NK-92 (cell line): Measurements from ENCODE around the gene TMPRSS9.

Experiments
- DNase-seq: peaks from one replicate; lab custom pipeline; 2025; ENCODE audit not compliant: unreplicated experiment; lab: John Stamatoyannopoulos, UW

The TMPRSS9 gene

DNA sequence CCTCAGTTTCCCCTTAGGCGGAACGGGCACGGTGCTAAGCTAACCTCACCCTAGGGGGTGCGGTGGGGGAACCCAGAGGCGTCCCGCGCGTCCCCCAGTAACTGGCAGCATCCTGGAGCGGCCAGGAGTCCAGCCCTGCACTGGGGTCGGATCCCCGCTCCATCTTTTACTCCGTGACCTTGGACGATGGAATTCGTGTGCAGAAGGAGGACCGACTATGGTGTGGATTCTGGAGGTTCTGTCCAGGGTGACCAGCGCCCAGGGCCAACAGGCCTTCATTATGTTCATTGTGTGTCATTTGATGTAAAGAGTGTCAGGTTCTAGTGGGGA, 31.0 kb upstream of the TMPRSS9 start:
- no peak for DNase-seq

DNA sequence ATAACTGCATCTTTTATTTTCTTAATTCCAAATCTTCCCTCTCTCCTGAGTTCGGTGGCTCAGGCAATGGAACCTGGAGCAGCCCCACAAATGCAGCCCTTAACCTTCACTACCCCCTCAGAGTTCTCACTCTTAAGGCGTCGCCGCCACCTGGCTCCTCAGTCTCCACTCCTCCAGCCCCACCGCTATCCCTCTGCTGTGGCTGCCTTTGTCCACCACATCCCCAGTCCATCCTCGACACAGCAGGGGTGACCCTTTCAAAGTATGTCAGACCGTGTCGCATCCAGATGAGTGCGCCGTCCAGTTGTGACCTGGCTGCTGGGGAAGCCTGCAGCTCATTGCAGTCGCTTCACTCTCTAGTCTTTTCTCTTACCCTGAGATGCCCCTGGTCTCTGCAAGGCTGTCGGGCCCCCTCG, 30.6 kb upstream of the TMPRSS9 start:
- DNase-seq: no peak

DNA sequence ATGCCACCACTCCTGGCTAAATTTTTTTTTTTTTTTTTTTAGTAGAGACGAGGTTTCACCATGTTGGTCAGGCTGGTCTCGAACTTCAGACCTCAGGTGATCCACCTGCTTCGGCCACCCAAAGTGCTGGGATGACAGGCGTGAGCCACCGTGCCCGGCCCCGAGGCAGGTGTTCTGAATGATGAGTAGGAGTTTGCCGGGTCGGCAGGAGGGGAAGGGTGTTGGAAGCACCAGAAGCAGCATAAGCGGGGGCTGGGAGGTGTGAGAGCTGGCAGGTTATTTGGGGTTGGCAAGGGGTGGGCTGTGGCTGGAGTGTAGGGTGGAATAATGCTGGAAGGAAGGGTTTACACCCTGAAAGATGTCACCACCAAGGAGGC, 29.8 kb upstream of the TMPRSS9 start:
- no peak for DNase-seq

DNA sequence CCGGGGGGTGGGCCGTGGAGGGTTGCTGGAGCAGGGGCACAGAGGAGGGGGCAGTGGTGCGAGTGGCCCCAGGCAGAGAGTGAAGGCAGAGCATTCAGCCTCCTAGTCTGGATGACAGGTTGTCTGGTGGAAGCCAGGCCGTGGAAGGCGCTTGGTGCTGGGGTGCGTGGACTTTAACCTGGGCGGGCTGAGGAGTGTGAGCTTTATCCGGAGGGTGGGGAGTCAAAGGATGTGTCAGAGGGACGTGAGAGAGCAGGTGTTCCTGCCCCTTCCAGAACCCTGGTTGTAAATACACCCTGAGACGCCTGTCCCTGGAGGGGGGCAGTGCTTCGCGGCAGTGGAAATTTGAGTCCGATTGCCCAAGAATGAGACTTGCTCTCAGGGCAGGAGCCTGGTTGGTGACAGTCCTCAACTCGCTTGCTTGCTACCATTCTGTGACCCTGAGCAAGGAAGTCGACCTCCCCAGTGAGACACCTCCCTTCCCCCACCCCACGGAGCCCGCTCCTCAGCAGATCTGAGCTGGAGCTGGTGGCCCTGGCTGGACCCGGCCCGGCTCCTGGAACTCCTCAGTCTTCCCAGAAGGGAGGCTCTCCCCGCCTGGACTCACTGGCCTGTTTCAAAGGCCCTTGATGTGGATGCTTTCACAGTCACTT, 29.3 kb upstream of the TMPRSS9 start:
- DNase-seq: no peak

DNA sequence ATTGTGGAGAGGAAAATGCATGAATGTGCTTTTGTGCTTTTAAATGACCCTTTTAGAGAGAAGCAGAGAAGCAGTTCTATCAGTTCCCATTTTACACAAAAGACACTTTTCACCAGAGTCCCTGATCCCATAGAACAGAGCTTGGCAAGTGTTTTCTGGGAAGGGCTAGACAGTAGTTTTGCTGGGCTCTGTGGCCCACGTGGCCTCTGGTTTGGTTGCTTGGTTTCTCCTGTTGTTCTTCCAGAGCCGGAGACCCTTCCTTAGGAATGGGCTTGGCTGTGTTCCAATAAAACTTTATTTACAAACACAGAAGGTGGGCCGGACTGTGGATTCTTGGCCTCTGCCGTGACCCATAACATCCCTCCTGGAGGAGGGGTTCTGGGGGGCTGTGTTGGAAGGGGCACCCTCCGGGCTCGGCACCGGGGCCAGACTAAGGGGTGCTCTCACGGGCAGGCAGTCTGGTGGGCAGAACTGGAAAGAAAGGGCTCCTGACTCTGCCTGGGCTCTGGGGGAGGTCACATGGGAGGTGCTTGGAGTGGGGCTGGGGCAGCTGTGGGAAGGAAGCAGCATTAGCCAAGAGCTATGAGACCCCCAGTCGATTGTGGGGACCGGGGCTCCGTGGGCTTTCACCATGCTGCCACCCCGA, 28.3 kb upstream of the TMPRSS9 start:
- no peak for DNase-seq

- no peak for DNase-seq
Observed at GRCh38 chr19:2332341-2333026, 27.6 kb upstream of the TMPRSS9 start.

GRCh38 chr19:2333027-2333806, 26.8 kb upstream of the TMPRSS9 start:
- DNase-seq: no peak

- no peak for DNase-seq
Observed at GRCh38 chr19:2333807-2334211, 26.3 kb upstream of the TMPRSS9 start.

GRCh38 chr19:2334426-2334825, 25.6 kb upstream of the TMPRSS9 start:
- DNase-seq: no peak

DNA sequence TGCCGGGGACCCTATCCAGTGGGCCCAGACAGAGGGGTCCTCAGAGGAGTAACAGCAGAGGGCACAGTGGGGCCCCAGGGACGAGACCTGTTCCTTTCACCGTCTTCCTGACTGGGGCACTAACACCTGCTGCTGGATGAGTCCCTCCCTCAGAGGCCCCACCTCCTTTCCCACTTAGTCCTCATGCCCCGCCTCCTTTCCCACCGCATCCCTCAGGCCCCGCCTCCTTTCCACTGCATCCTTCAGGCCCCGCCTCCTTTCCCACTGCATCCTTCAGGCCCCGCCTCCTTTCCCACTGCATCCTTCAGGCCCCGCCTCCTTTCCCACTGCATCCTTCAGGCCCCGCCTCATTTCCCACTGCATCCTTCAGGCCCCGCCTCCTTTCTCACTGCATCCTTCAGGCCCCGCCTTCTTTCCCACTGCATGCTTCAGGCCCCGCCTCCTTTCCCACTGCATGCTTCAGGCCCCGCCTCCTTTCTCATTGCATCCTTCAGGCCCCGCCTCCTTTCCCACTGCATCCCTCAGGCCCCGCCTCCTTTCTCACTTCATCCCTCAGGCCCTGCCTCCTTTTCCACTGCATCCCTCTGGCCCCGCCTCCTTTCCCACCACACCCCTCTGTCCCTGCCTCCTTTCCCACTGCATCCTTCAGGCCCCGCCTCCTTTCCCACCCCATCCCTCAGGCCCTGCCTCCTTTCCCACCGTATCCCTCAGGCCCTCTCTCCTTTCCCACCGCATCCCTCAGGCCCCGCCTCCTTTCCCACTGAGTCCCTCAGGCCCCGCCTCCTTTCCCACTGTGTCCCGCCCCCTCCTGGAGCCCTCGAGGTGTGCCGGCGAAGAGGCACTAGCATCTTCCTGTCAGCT, 24.8 kb upstream of the TMPRSS9 start:
- no peak for DNase-seq

DNA sequence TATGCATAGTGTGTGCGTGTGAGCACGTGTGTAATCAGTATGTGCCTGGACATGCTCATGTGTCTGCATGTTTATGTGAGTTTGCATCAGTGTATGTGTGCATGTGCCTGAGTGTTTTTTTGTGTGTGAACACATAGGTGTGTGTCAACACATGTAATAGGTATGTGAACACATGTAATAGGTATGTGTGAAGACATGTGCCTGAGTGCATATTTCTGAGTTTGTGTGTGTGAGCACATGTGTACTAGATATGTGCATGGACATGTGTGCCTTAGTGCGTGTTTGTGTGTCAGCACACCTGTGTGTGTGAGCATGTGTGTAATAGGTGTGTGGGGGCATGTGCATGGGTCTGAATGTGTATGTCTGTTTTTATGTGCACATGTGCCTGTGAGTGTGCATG, 24.2 kb upstream of the TMPRSS9 start:
- no peak for DNase-seq

DNA sequence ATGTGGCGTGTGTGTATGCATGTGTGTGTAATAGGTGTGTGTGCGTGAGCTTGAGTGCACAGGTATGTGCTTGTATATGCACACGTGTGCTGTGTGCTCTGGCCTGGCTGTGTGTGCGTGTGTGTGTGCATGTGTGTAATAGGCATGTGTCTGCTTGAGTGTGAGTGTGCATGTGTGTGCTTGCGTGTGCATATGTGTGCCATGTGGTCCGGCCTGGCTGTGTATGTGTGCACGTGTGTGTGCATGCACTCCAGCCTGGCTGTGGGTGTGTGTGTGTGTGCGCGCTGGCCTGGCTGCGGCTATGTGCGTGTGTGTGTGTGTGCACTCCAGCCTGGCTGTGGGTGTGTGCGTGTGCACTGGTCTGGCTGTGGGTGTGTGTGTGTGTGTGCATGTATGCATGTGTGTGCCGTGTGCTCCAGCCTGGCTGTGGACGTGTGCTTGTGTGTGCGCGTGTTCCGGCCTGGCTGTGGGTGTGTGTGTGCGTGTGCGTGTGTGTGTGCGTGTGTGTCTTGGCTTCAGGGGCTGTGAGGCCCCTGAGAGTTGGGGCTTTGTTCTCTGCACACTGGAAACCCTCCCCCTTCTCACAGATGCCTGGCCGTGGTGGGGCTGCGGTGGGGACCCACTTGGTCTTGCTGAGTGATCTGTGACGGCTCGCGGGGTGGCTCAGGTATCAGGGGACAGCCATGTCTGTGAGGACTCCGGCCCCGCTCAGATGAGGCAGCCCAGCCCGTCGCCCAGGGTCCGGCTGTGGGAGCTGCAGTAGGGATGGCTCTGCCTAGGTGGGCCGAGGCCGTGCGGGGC, 23.3 kb upstream of the TMPRSS9 start:
- no peak for DNase-seq

DNA sequence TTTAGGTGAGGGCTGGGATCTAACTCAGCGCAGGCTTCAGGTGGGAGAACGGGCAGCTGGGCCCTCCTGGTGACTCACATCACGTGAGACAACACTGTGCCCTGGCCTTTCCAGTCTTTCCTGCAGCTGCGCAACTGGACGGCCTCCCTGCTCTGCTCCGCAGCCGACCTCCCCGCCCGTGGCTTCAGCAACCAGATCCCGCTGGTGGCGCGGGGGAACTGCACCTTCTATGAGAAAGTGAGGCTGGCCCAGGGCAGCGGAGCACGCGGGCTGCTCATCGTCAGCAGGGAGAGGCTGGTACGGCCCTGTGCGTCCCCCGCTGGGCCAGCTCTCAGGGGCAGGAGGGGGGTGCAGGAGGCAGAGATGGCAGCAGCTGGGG, 22.7 kb upstream of the TMPRSS9 start:
- DNase-seq: no peak

DNA sequence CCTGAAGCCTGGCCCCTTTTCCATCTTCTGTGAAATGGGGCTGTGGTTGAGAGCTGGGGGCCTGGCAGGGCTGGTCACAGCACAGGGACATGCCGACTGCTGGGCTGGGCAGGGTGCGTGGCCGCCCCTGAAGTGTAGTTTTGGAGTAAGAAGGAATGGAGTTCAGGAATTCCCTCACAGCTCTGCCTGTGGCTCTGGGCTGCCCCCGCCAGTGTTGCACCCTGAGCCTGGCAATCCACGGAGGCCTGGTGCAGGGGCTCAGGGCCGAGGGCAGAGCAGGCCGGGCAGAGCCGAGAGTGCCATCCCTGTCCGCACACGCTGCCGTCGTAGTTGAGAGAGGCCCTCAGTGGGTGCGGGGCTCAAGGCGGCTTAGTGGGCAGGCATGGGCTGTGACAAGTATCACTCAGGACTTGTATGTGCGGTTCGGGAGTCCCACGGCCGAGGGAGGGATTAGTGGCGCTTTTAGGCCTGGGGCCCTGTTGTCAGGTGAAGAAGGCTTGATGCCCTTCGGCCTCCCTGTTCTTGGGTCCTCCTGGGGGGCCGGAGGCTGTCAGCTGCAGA, 21.9 kb upstream of the TMPRSS9 start:
- DNase-seq: no peak

- DNase-seq: no peak
Observed at GRCh38 chr19:2338751-2339643, 21.1 kb upstream of the TMPRSS9 start.

GRCh38 chr19:2339644-2340310, 20.3 kb upstream of the TMPRSS9 start:
- DNase-seq: no peak

- DNase-seq: no peak
Observed at GRCh38 chr19:2340496-2341243, 19.4 kb upstream of the TMPRSS9 start.
